Esophagus squamous epithelium (tissue), 4 donors: ENCODE data around the gene PSMD12.

Source experiments
- CTCF ChIP-seq, 6 experiments: fragments of 450-650 bp in 4 of 6; fragments of 200-600 bp in 2 of 6; sonication (generic) in 2 of 6; IDR thresholded peaks; one replicate each; pipeline ENCODE4 v1.5.1; 2016 to 2019; ENCODE audit warnings: antibody characterized with exemption in 6 of 6, mild to moderate bottlenecking in 4 of 6, moderate library complexity in 4 of 6
- POLR2A ChIP-seq, 4 donors: fragments of 450-650 bp; IDR thresholded peaks; one replicate each; pipeline ENCODE4 v1.6.1; 2017; ENCODE audit warnings: antibody characterized with exemption in 4 of 4, mild to moderate bottlenecking in 4 of 4, moderate library complexity in 3 of 4

- TF ChIP-seq CTCF (IDR thresholded peaks at IDR 0.05) (no peak), POLR2A (IDR thresholded peaks at IDR 0.05) (no peak)
These were observed 33.8 kb upstream of the PSMD12 start for GRCh38 chr17:67400193-67400592.
